Stimulated activated CD4-positive, alpha-beta T cell treated with anti-CD3 and anti-CD28 coated beads, Interleukin-4, amount 100 ng/mL, for 48 hours (primary cell): ENCODE data around the gene FSD2.
A peak's percentile ranks its signal among the peaks of the same experiment; 100 is the strongest.
"Not testable (repeated sequence)": the region's sequence is repeated elsewhere in the genome, so short reads cannot be mapped to it uniquely, and the experiment has no call there.

Source experiments
- DNase-seq, 2 donors: peaks; one replicate each; pipeline ENCODE4 v3.0.0-alpha.2; 2020; ENCODE audit warnings: low read depth in 2 of 2

The FSD2 gene

GRCh38 chr15:82831894-82832600 lies 26.2 kb upstream of the FSD2 start:
- DNase-seq, result no peak

- no peak for DNase-seq
Observed at GRCh38 chr15:82830427-82831173, 24.7 kb upstream of the FSD2 start.

GRCh38 chr15:82829234-82829633 lies 23.4 kb upstream of the FSD2 start:
- DNase-seq, result no peak

GRCh38 chr15:82828075-82828474 lies 22.2 kb upstream of the FSD2 start:
- DNase-seq, result no peak

- DNase-seq, result no peak
Observed at GRCh38 chr15:82823049-82823448, 17.2 kb upstream of the FSD2 start.

- not testable (repeated sequence) for DNase-seq
Observed at GRCh38 chr15:82821851-82822250, 16.0 kb upstream of the FSD2 start.

- DNase-seq, result not testable (repeated sequence)
Observed at GRCh38 chr15:82821396-82821795, 15.5 kb upstream of the FSD2 start.

- no peak for DNase-seq
Observed at GRCh38 chr15:82820128-82820527, 14.3 kb upstream of the FSD2 start.

- DNase-seq, result no peak
Observed at GRCh38 chr15:82812994-82813393, 7.1 kb upstream of the FSD2 start.

- no peak for DNase-seq
Observed at GRCh38 chr15:82810890-82811426, 5.1 kb upstream of the FSD2 start.

- DNase-seq, result peak; percentile 10 to 11
Observed at GRCh38 chr15:82810061-82810889, 4.4 kb upstream of the FSD2 start.

GRCh38 chr15:82809308-82810060 lies 3.6 kb upstream of the FSD2 start, which contains the start of gene WHAMM:
Gene WHAMM (plus strand): TSS chr15:82809628. CDS start chr15:82809727, 99 bp downstream.
- DNase-seq, result peak; percentile 86 to 95

GRCh38 chr15:82808634-82809041 lies 2.8 kb upstream of the FSD2 start:
- DNase-seq, result no peak

- DNase-seq, result no peak
Observed at GRCh38 chr15:82807920-82808633, 2.2 kb upstream of the FSD2 start.

GRCh38 chr15:82804575-82804949 lies 1.3 kb downstream of the FSD2 start:
- no peak for DNase-seq

GRCh38 chr15:82803793-82804574 lies 1.9 kb downstream of the FSD2 start:
- DNase-seq, result no peak

- DNase-seq, result no peak
Observed at GRCh38 chr15:82802497-82802896, 3.4 kb downstream of the FSD2 start.

GRCh38 chr15:82799183-82799841 lies 6.6 kb downstream of the FSD2 start:
- no peak for DNase-seq

GRCh38 chr15:82798531-82799166 lies 7.2 kb downstream of the FSD2 start:
- no peak for DNase-seq
